Vagina (tissue), 2 donors: Measurements from ENCODE around the gene CHST11. TPM values are rescaled to one million over a fixed set of nuclear protein-coding genes. Genes with fewer than 3 reads are reported as not detected.

ENCODE experiments used
- DNase-seq, 2 donors: peaks; one replicate each; pipeline ENCODE4 v3.0.0-alpha.2; 2017; ENCODE audit errors: extremely low spot score in 2 of 2
- H3K27ac ChIP-seq: fragments of 200-600 bp; sonication (generic); one replicate; pipeline ENCODE4 v1.5.1; 2019
- H3K27me3 ChIP-seq: fragments of 200-600 bp; sonication (generic); one replicate; pipeline ENCODE4 v1.5.1; 2019
- H3K36me3 ChIP-seq, 2 donors: fragments of 200-600 bp; sonication (generic); one replicate each; pipeline ENCODE4 v1.5.1; 2017 to 2019
- H3K4me1 ChIP-seq: fragments of 200-600 bp; sonication (generic); one replicate; pipeline ENCODE4 v1.5.1; 2019
- H3K4me3 ChIP-seq, 2 donors: fragments of 200-600 bp; sonication (generic); 1 replicate in 1 of 2; 2 replicates in 1 of 2; pipeline ENCODE4 v1.5.1; 2016 to 2019
- H3K9me3 ChIP-seq: fragments of 200-600 bp; sonication (generic); one replicate; pipeline ENCODE4 v1.5.1; 2019
- POLR2A ChIP-seq, 2 donors: fragments of 450-650 bp; IDR thresholded peaks; one replicate each; pipeline ENCODE4 v1.6.1; 2017; ENCODE audit warnings: antibody characterized with exemption in 2 of 2, mild to moderate bottlenecking in 2 of 2, moderate library complexity in 2 of 2
- POLR2AphosphoS5 ChIP-seq, 2 donors: sonication (generic); formaldehyde crosslinking; IDR thresholded peaks; one replicate each; pipeline ENCODE4 v1.9.0; 2017; ENCODE audit warnings: antibody characterized with exemption in 2 of 2, mild to moderate bottlenecking in 2 of 2, low read depth in 1 of 2; ENCODE audit not compliant: insufficient read depth in 1 of 2
- intact Hi-C: fragments of 100-400 bp; cut with DNase I; formaldehyde crosslinking; loops from one replicate; pipeline ENCODE4 v1.15.1; 2023
- total RNA-seq: library from RNA; depleted of rRNA; stranded (reverse); fragments of >200 nt; gene quantifications from one replicate; pipeline ENCODE4 v1.2.3, GENCODE V29; 2016
- TF ChIP-seq, protein P1 (sequence below), 3 experiments: fragments of 450-650 bp in 2 of 3; fragments of 200-600 bp in 1 of 3; sonication (generic) in 1 of 3; IDR thresholded peaks; one replicate each; pipeline ENCODE4 v1.5.1; 2017 to 2019; ENCODE audit warnings: antibody characterized with exemption in 3 of 3, mild to moderate bottlenecking in 2 of 3, moderate library complexity in 2 of 3

The CHST11 gene
- total RNA-seq, 1 donor from 2014 or later: 40.0 TPM

DNA sequence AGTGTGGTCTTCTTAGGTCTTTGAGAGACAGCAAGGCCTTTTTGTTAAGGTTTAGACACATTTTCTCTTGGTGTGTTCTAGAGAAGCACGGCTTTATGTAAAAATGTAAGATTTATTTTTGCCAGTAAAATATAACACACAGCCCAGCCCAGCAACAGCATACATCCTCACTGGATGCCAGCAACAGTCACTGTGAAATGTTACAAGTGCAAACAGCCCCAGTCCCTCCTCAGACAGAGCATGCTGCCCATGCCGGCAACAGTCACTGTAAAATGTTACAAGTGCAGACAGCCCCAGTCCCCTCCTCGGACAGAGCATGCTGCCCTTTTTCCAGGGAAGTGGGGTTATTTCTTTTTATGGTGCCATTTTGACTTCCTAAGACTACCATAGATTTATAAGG, 207.6 kb downstream of the CHST11 start:
- H3K27ac ChIP-seq: no peak overlapping the region
- no peak for DNase-seq
- no peaks in the 10 kb centered on the region for H3K9me3 ChIP-seq
- H3K4me3 ChIP-seq: no peak overlapping the region
- no peaks in the 10 kb centered on the region for H3K27me3 ChIP-seq
- intact Hi-C loops: no loop called here
- TF ChIP-seq POLR2AphosphoS5 (IDR thresholded peaks at IDR 0.05; ENCODE audit: insufficient read depth in 1 of 2, low read depth in 1 of 2) (no peak), POLR2A (IDR thresholded peaks at IDR 0.05) (no peak)
- TF ChIP-seq, protein P1, sequence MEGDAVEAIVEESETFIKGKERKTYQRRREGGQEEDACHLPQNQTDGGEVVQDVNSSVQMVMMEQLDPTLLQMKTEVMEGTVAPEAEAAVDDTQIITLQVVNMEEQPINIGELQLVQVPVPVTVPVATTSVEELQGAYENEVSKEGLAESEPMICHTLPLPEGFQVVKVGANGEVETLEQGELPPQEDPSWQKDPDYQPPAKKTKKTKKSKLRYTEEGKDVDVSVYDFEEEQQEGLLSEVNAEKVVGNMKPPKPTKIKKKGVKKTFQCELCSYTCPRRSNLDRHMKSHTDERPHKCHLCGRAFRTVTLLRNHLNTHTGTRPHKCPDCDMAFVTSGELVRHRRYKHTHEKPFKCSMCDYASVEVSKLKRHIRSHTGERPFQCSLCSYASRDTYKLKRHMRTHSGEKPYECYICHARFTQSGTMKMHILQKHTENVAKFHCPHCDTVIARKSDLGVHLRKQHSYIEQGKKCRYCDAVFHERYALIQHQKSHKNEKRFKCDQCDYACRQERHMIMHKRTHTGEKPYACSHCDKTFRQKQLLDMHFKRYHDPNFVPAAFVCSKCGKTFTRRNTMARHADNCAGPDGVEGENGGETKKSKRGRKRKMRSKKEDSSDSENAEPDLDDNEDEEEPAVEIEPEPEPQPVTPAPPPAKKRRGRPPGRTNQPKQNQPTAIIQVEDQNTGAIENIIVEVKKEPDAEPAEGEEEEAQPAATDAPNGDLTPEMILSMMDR (IDR thresholded peaks at IDR 0.05): no peak
- H3K4me1 ChIP-seq: peaks cover 28% of the 10 kb centered on the region
- no peaks in the 10 kb centered on the region for H3K36me3 ChIP-seq

DNA sequence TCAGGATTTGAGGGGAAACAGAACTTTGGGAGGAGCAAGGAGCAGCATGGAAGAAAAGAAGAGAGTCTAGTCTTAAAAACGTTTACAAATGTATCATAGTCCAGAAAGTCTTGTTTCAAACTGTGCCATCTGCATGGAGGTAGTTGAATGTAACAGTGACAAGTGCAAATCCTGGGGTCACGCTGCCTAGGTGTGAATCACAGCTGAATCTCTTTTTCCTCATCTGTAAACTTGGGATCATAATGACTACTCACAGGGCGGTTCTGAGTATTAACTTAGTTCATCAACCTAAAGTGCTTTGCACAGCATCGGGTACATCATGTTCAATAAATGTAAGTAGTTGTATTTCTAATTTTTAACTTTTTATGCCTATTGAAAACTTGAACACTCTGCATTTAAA, 208.5 kb downstream of the CHST11 start:
- TF ChIP-seq POLR2A (IDR thresholded peaks at IDR 0.05) (no peak), POLR2AphosphoS5 (IDR thresholded peaks at IDR 0.05; ENCODE audit: insufficient read depth in 1 of 2, low read depth in 1 of 2) (no peak)
- TF ChIP-seq, protein P1 (IDR thresholded peaks at IDR 0.05): no peak
- no peak overlapping the region for H3K27ac ChIP-seq
- H3K9me3 ChIP-seq: no peaks in the 10 kb centered on the region
- H3K4me3 ChIP-seq: no peak overlapping the region
- no peaks in the 10 kb centered on the region for H3K27me3 ChIP-seq
- H3K4me1 ChIP-seq: peaks cover 38% of the 10 kb centered on the region
- no peaks in the 10 kb centered on the region for H3K36me3 ChIP-seq
- DNase-seq: no peak
- intact Hi-C loops: no loop called here

DNA sequence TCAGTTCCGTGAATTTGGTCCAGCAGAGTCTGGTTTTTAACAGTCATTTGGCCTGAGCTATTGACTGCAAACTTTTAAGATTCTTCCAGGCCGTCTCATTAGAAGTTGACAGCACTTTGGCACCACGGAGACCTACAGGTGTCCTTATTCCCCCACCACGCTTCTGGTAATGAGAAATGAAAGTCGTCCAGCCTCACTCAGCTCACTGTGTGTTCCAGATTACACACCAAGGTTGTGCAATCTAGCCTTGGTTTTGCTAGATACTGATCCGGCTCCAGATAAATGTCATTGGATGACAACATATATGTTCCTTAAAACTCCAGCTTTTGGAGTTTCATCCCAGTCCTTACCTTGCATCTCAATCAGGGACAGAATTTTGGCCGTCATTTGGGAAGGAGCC, 210.4 kb downstream of the CHST11 start:
- Histone ChIP-seq H3K4me3 (no peak overlapping the region), H3K27ac (peak overlapping the region; percentile 75), H3K4me1 (peaks cover 55% of the 10 kb centered on the region), H3K9me3 (no peaks in the 10 kb centered on the region), H3K27me3 (no peaks in the 10 kb centered on the region), H3K36me3 (no peaks in the 10 kb centered on the region)
- DNase-seq: no peak
- intact Hi-C loops: no loop called here
- TF ChIP-seq POLR2AphosphoS5 (IDR thresholded peaks at IDR 0.05; ENCODE audit: insufficient read depth in 1 of 2, low read depth in 1 of 2): no peak
- TF ChIP-seq, protein P1 (IDR thresholded peaks at IDR 0.05): no peak
- TF ChIP-seq POLR2A (IDR thresholded peaks at IDR 0.05): no peak

DNA sequence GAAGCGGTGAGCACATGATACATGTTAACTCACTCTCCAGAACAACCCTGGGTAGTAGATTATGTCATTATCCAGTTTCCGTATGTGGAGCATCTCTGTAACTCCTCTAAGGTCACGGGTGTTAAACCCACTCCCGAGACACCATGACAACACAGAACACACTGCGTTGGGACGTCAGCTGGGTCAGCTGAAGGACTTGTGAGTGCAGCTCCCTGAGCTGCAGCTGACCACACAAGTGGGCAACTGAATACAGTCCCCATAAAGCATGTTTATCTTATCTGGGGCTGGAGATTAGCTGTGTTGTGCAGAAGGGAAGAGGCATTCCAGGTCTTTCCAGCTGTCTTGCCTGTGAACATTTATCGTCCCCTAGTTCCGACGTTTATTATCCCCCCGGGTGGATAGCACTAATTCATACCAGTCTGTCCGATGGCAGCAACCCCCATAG, 211.5 kb downstream of the CHST11 start:
- H3K4me3 ChIP-seq: no peak overlapping the region
- H3K27me3 ChIP-seq: no peaks in the 10 kb centered on the region
- DNase-seq: no peak
- peaks cover 66% of the 10 kb centered on the region for H3K4me1 ChIP-seq
- intact Hi-C loops: no loop called here
- TF ChIP-seq POLR2A (IDR thresholded peaks at IDR 0.05) (no peak), POLR2AphosphoS5 (IDR thresholded peaks at IDR 0.05; ENCODE audit: insufficient read depth in 1 of 2, low read depth in 1 of 2) (no peak)
- TF ChIP-seq, protein P1 (IDR thresholded peaks at IDR 0.05): no peak
- peak overlapping the region; percentile 75 for H3K27ac ChIP-seq
- H3K36me3 ChIP-seq: no peaks in the 10 kb centered on the region
- no peaks in the 10 kb centered on the region for H3K9me3 ChIP-seq

- H3K9me3 ChIP-seq: no peaks in the 10 kb centered on the region
- peak overlapping the region; percentile 75 for H3K27ac ChIP-seq
- H3K4me1 ChIP-seq: peaks cover 72% of the 10 kb centered on the region
- intact Hi-C loops: no loop called here
- TF ChIP-seq POLR2AphosphoS5 (IDR thresholded peaks at IDR 0.05; ENCODE audit: insufficient read depth in 1 of 2, low read depth in 1 of 2): peak in 1 of 2 donors; percentile 40
- TF ChIP-seq, protein P1 (IDR thresholded peaks at IDR 0.05): no peak
- H3K27me3 ChIP-seq: no peaks in the 10 kb centered on the region
- DNase-seq: no peak
- no peaks in the 10 kb centered on the region for H3K36me3 ChIP-seq
- H3K4me3 ChIP-seq: no peak overlapping the region
Observed at GRCh38 chr12:104669089-104669721, 212.5 kb downstream of the CHST11 start.
